RCC 7860 (cell line): ENCODE data around the gene SSU72.
"Not testable (repeated sequence)": the region's sequence is repeated elsewhere in the genome, so short reads cannot be mapped to it uniquely, and the experiment has no call there.

Experiments used
- DNase-seq: peaks from one replicate; pipeline ENCODE4 v3.0.0-alpha.2; 2015; ENCODE audit warnings: low spot score
- FAIRE-seq: peaks from 2 replicates; lab custom pipeline; 2012; peaks lifted over from hg19 to GRCh38; lab: Jason Lieb, UNC

SSU72 gene

GRCh38 chr1:1510912-1511532, 63.6 kb downstream of the SSU72 start:
- FAIRE-seq = no peak
- peak; percentile 17 for DNase-seq

GRCh38 chr1:1509465-1509850, 65.2 kb downstream of the SSU72 start:
- not testable (repeated sequence) for DNase-seq, FAIRE-seq

- not testable (repeated sequence) for FAIRE-seq
Observed at GRCh38 chr1:1508775-1509464, 65.7 kb downstream of the SSU72 start.

GRCh38 chr1:1507305-1507704, 67.4 kb downstream of the SSU72 start:
- DNase-seq (no peak), FAIRE-seq (no peak)

More at GRCh38 chr1:1508775-1509464, 65.7 kb downstream of the SSU72 start:
- DNase-seq = not testable (repeated sequence)

- not testable (repeated sequence) for FAIRE-seq, DNase-seq
Observed at GRCh38 chr1:1505801-1506200, 68.9 kb downstream of the SSU72 start.

GRCh38 chr1:1505366-1505798, 69.3 kb downstream of the SSU72 start:
- DNase-seq = peak; percentile 39
- FAIRE-seq = peak; percentile 83

GRCh38 chr1:1504777-1505365, 69.8 kb downstream of the SSU72 start:
- FAIRE-seq (peak; percentile 50), DNase-seq (peak; percentile 67)

GRCh38 chr1:1495461-1495975, 79.1 kb downstream of the SSU72 start:
- DNase-seq, FAIRE-seq: not testable (repeated sequence)

- DNase-seq, FAIRE-seq: not testable (repeated sequence)
Observed at GRCh38 chr1:1494311-1494710, 80.4 kb downstream of the SSU72 start.
